Ectodermal cell (in vitro differentiated cells): ENCODE results near the gene THSD4.

ENCODE experiments used
- H3K27ac ChIP-seq: 2 replicates; pipeline ENCODE4 v1.7.0; 2013; ENCODE audit warnings: mild to moderate bottlenecking, low read depth, low read length; ENCODE audit not compliant: insufficient read depth, poor library complexity, severe bottlenecking
- H3K27me3 ChIP-seq: 2 replicates; pipeline ENCODE4 v1.7.0; 2013; ENCODE audit warnings: mild to moderate bottlenecking, low read length; ENCODE audit not compliant: insufficient read depth, control insufficient read depth, poor library complexity, severe bottlenecking
- H3K36me3 ChIP-seq: one replicate; pipeline ENCODE4 v1.7.0; 2013; ENCODE audit warnings: low read length; ENCODE audit not compliant: control insufficient read depth, insufficient read depth
- H3K4me1 ChIP-seq: one replicate; pipeline ENCODE4 v1.7.0; 2013; ENCODE audit warnings: low read length; ENCODE audit not compliant: control insufficient read depth, insufficient read depth
- H3K4me3 ChIP-seq: 2 replicates; pipeline ENCODE4 v1.7.0; 2013; ENCODE audit warnings: low read depth, low read length, control low read depth; ENCODE audit not compliant: insufficient read depth
- H3K9me3 ChIP-seq: 2 replicates; pipeline ENCODE4 v1.7.0; 2013; ENCODE audit warnings: mild to moderate bottlenecking, low read length, moderate library complexity; ENCODE audit not compliant: control insufficient read depth
- WGBS, 2 experiments: methylation state at CpG; one replicate each; pipeline ENCODE4 v1.1.7; 2013; ENCODE audit warnings: missing lambda C conversion rate in 2 of 2; 5-methylcytosine and 5-hydroxymethylcytosine counted together

THSD4 gene

DNA sequence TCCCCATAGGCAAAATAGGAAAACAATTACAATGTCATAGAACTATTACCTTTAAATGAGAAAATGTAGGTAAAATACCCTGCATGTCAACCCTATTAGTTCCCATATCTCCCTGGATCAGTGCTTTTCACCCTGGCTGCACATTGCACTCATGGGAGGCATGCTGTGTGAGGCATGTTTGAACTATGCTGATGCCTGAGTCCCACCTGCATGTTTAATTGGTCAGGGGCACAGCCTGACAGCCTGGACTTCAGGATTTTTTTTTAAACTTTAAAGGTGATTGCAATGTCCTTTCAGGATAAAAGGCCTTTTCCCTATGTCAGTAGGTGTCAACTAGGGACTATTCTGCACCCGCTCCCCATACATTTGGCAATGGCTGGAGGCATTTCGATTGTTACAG, 559.1 kb downstream of the THSD4 start:
- H3K4me3 ChIP-seq: no peak overlapping the region
- WGBS, 2 experiments: 95 to 97% methylated on average over 2 of the region's 2 CpGs
- no peaks in the 10 kb centered on the region for H3K27me3 ChIP-seq
- peaks cover 12% of the 10 kb centered on the region for H3K4me1 ChIP-seq
- H3K9me3 ChIP-seq: no peaks in the 10 kb centered on the region
- H3K36me3 ChIP-seq: no peaks in the 10 kb centered on the region
- no peak overlapping the region for H3K27ac ChIP-seq

DNA sequence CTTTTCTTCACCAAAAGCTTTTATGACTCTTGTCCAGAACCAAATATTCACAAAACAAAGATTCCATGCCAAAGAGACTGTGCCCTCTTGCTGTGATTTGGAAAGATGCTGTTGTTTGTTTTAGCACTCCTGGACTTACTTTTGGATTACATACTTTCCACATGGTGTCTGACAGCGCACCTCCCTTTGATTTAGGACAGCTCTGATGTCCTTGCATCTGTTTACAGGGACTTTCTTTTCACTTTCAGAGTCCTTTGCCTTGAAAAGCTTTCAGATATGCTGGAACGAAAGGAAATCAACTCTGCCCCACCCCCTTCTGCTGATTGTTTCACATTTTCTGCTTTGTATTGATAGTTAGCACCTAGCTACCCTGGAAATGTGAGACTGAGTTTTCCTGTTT, 562.1 kb downstream of the THSD4 start:
- H3K4me3 ChIP-seq: no peak overlapping the region
- H3K4me1 ChIP-seq: peaks cover 12% of the 10 kb centered on the region
- H3K27ac ChIP-seq: no peak overlapping the region
- H3K9me3 ChIP-seq: no peaks in the 10 kb centered on the region
- 77 to 81% methylated on average over 2 of the region's 2 CpGs for WGBS, 2 experiments
- no peaks in the 10 kb centered on the region for H3K36me3 ChIP-seq
- no peaks in the 10 kb centered on the region for H3K27me3 ChIP-seq

DNA sequence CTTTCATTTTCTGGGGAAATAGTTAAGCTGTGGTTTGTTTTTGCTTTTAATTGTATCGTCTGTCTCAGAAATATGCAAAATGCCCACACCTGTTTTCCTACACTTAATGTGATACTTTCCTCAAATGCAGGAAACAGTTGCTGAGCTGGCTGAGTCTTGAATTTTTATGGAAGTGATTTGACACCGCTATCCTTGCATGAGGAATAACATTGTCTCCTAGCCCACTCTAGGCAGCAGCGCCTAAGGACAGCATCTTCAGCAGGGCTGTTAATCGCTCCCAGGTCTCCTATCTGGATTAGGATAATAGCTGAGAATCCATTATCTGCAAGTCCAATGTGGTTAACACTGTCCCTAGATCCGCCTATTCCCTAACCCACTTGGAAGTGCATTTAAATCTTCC, 562.5 kb downstream of the THSD4 start:
- H3K27ac ChIP-seq: no peak overlapping the region
- H3K4me1 ChIP-seq: peaks cover 12% of the 10 kb centered on the region
- no peaks in the 10 kb centered on the region for H3K27me3 ChIP-seq
- H3K9me3 ChIP-seq: no peaks in the 10 kb centered on the region
- H3K4me3 ChIP-seq: no peak overlapping the region
- H3K36me3 ChIP-seq: no peaks in the 10 kb centered on the region
- WGBS, 2 experiments: 90 to 93% methylated on average over 5 of the region's 5 CpGs

DNA sequence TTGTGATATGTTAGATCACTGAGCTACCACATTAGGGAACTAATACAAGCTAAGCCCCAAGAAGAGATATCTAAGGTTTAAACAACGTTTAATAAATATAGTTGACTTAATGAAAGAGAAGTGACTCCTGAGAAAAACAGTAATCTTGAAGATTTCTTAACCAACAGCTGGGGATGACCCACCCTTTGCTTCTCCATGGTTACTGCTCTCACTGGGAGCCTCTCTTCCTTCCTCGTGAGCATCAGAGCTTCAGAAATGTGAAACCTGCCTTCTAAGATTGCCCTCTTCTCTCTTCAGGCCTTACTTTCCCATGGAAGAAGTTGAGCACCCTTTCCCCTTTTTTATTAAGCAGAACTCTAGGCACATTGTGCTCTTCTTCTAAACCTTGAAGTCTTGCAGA, 562.9 kb downstream of the THSD4 start:
- no peaks in the 10 kb centered on the region for H3K27me3 ChIP-seq
- H3K27ac ChIP-seq: no peak overlapping the region
- H3K4me3 ChIP-seq: no peak overlapping the region
- H3K36me3 ChIP-seq: no peaks in the 10 kb centered on the region
- H3K9me3 ChIP-seq: no peaks in the 10 kb centered on the region
- 57 to 68% methylated on average over 1 to 2 of the region's 2 CpGs for WGBS, 2 experiments
- peaks cover 12% of the 10 kb centered on the region for H3K4me1 ChIP-seq

DNA sequence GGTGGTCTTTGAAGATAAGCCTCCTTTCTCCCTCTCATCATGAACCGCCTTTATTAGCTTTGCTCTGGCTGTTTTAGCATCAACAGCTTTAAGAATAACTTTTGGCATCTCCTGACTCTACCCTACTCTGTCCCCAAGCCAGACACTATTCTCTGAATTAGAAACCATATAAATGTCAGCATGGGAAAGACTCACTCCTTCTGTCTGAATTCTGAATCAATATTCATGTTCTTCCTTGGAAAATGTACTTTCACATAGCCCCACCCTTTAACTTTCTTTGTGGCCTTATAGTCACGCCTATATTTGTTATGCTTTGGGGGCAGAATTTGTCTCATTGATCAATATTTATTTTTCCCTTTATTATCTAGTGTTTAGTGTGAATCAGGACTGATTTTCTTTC, 563.3 kb downstream of the THSD4 start:
- Histone ChIP-seq H3K27ac (no peak overlapping the region), H3K36me3 (no peaks in the 10 kb centered on the region), H3K4me3 (no peak overlapping the region), H3K27me3 (no peaks in the 10 kb centered on the region), H3K9me3 (no peaks in the 10 kb centered on the region), H3K4me1 (peaks cover 12% of the 10 kb centered on the region)
- WGBS, 2 experiments: 85% methylated on average over 1 of the region's 2 CpGs

DNA sequence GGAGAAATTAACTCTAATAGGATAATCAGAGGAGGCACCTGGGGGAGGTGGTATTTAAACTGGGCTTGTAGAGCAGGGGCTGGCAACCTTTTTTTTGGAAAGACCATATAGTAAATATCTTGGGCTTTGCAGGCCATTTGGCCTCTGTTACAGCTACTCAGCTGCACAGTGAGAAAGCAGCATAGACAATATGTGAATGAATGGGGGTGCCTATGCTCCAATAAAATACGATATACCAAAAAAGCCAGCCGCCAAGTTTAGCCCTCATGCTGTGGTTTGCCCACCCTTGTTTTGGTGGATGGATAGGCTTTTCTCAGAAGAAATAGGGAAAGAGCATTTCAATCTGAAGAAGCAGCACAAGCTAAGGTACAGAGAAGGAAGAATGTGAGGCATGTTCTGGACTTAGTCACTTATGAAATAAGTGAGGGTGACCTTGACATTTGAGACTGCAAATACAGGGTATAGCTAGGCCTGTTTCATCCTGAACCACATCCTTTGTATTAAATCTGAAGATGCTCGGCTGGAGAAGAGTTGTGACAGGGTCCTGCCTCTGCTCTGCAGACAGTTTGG, 564.0 kb downstream of the THSD4 start:
- H3K9me3 ChIP-seq: no peaks in the 10 kb centered on the region
- no peaks in the 10 kb centered on the region for H3K27me3 ChIP-seq
- no peaks in the 10 kb centered on the region for H3K36me3 ChIP-seq
- peaks cover 12% of the 10 kb centered on the region for H3K4me1 ChIP-seq
- 88 to 92% methylated on average over 3 of the region's 3 CpGs for WGBS, 2 experiments
- H3K4me3 ChIP-seq: no peak overlapping the region
- H3K27ac ChIP-seq: no peak overlapping the region

DNA sequence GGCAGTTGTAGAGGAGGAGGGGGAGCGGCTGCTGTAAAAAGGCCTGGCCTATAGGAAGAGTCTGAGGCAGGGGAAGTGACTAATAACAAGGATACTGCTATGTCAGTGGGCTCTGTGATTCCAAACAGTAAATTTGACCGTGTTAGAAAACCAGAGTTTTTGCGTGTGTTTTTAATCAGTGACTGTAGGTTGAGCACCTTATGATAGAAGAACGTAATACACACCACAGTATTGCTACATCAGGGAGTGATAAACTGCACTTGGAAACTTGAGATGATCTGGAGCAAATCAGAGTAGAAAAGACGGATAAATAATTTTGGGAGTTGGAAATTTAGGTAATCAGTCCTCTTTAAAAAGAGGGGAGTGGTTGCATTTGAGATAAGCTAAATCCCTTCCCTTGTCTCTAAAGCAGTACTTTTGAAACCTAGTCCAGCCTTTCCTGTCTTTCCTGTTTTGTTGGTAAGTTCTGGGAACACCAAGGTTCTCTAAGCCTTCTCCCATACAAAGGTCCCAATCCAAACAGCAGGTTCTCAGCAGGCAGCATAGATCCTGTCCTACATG, 564.6 kb downstream of the THSD4 start:
- WGBS, 2 experiments: 85 to 90% methylated on average over 5 of the region's 5 CpGs
- Histone ChIP-seq H3K4me1 (peaks cover 12% of the 10 kb centered on the region), H3K27me3 (no peaks in the 10 kb centered on the region), H3K4me3 (no peak overlapping the region), H3K9me3 (no peaks in the 10 kb centered on the region), H3K36me3 (no peaks in the 10 kb centered on the region), H3K27ac (no peak overlapping the region)

DNA sequence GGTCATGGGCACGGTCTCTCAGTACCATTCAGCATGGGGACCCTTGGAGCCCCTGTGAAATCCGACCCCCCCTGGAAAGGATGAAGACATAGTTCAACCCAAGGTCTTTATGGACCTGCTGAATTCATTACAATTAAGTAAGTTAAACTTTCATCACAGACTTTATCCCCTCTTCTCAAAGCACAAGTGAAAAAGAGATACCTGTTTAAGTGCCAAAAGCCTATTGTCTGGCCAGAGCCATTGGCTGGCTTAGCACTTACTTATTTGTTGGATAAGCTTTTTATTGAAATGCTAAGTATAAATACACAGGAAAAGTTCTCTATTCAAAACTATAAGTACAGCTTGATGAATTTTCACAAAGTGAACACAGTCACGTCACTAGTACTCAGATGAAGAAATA, 566.7 kb downstream of the THSD4 start:
- Histone ChIP-seq H3K4me1 (peaks cover 12% of the 10 kb centered on the region), H3K4me3 (no peak overlapping the region)

DNA sequence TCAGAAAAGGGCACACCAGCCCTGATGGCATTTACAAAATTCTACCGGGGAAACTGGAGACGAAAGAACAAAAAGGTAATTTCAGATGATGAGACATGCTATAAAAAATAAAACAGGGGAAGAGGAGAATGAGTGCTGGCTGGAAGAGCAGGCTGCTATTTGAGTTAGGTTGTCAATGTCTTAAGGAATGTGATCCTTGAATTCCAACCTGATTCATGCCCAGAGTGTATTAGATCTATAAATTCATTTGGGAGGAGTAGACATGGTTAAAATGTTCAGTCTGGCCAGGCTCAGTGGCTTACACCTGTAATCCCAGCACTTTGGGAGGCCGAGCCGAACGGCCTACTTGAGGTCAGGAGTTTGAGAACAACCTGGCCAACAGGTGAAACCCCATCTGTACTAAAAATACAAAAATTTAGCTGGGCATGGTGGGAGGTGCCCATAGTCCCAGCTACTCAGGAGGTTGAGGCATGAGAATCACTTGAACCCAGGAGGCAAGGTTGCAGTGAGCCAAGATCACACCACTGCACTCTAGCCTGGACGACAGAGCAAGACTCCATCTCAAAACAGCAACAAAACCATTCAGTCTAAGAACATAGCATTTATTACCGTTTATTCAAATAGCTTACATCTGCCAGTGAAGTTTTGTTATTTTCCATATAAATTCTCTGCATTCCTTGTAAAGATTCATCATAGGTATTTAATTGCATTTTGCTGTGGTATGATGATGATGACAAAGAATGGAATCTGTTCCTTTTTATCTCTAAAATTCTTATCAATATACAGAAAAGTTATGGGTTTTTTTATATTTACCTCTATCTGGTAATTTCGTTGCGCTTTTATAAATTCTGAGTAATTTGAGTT, 568.4 kb downstream of the THSD4 start:
- 79 to 83% methylated on average over 7 of the region's 9 CpGs for WGBS, 2 experiments
- no peaks in the 10 kb centered on the region for H3K36me3 ChIP-seq

More for the DNA sequence above, 566.7 kb downstream of the THSD4 start:
- 89 to 97% methylated on average over 3 of the region's 3 CpGs for WGBS, 2 experiments
- H3K9me3 ChIP-seq: no peaks in the 10 kb centered on the region
- H3K36me3 ChIP-seq: no peaks in the 10 kb centered on the region
- no peaks in the 10 kb centered on the region for H3K27me3 ChIP-seq
- H3K27ac ChIP-seq: no peak overlapping the region

DNA sequence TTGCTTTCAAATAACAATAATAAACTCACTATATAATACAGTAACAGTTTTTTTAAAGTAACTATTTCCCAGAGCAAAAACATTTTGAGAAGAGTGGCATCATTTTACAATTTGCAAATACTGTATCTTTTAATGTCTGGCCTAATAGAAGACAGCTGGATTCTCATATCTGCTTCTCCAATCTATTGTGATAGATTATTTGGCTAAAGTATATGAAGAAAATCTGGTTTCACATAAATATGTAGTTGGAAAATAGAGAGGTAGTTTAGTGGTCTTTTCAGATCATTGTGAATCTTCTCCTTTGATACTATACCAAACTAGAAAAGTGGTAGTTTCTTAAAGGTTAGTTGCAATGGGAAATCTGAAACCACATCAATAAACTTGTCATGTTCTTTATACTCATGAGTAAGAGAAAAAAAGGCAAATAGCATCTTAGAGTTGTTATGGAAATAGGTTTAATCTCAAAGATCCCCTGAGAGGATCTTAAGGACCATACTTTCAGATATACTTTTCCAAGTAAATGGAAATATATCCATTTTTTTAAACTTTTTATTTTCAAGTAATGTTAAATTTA, 570.2 kb downstream of the THSD4 start:
- Histone ChIP-seq H3K4me1 (no peaks in the 10 kb centered on the region), H3K4me3 (no peak overlapping the region), H3K9me3 (no peaks in the 10 kb centered on the region), H3K36me3 (no peaks in the 10 kb centered on the region), H3K27me3 (no peaks in the 10 kb centered on the region), H3K27ac (no peak overlapping the region)

More for the DNA sequence above, 568.4 kb downstream of the THSD4 start:
- H3K4me3 ChIP-seq: no peak overlapping the region
- H3K27ac ChIP-seq: no peak overlapping the region
- H3K27me3 ChIP-seq: no peaks in the 10 kb centered on the region
- no peaks in the 10 kb centered on the region for H3K9me3 ChIP-seq
- H3K4me1 ChIP-seq: no peaks in the 10 kb centered on the region
